GM19351 (cell line): ENCODE results near the gene SETD4.
"Not testable (repeated sequence)": the region's sequence is repeated elsewhere in the genome, so short reads cannot be mapped to it uniquely, and the experiment has no call there.

Experiments used
- ATAC-seq: cut with Tn5 transposase; IDR thresholded peaks from one replicate; pipeline ENCODE4 v1.9.1; 2021; ENCODE audit warnings: mild to moderate bottlenecking, moderate library complexity; ENCODE audit not compliant: unreplicated experiment

Gene SETD4

GRCh38 chr21:36079010-36079649, 18.8 kb upstream of the SETD4 start:
- ATAC-seq, result no peak

GRCh38 chr21:36077758-36078157, 17.4 kb upstream of the SETD4 start:
- ATAC-seq, result no peak

GRCh38 chr21:36076878-36077655, 16.7 kb upstream of the SETD4 start:
- ATAC-seq, result peak; percentile 63

GRCh38 chr21:36075953-36076352, 15.6 kb upstream of the SETD4 start:
- ATAC-seq, result no peak

GRCh38 chr21:36075171-36075570, 14.8 kb upstream of the SETD4 start:
- no peak for ATAC-seq

- not testable (repeated sequence) for ATAC-seq
These were observed 13.6 kb upstream of the SETD4 start for GRCh38 chr21:36073911-36074310.

GRCh38 chr21:36073181-36073580, 12.9 kb upstream of the SETD4 start:
- ATAC-seq, result no peak

GRCh38 chr21:36072453-36073162, 12.3 kb upstream of the SETD4 start:
- ATAC-seq, result no peak

GRCh38 chr21:36070999-36071398, 10.7 kb upstream of the SETD4 start:
- no peak for ATAC-seq

- ATAC-seq, result peak; percentile 96
These were observed 9.6 kb upstream of the SETD4 start, which contains the start of gene CBR1 for GRCh38 chr21:36069713-36070583. TSS of gene CBR1 (plus strand) at chr21:36070024. CDS start at chr21:36070116, 92 bp downstream.

- ATAC-seq, result no peak
These were observed 8.5 kb upstream of the SETD4 start for GRCh38 chr21:36068748-36069398.

GRCh38 chr21:36065497-36066036, 5.2 kb upstream of the SETD4 start:
- no peak for ATAC-seq

- ATAC-seq, result no peak
These were observed 3.7 kb upstream of the SETD4 start for GRCh38 chr21:36064085-36064460.

GRCh38 chr21:36063375-36064084, 3.2 kb upstream of the SETD4 start:
- ATAC-seq, result no peak

GRCh38 chr21:36061445-36061844, 1.1 kb upstream of the SETD4 start:
- ATAC-seq, result no peak

- peak; percentile 40 for ATAC-seq
These were observed 535 bp downstream of the SETD4 start for GRCh38 chr21:36059823-36060158.

- ATAC-seq, result no peak
These were observed 4.8 kb downstream of the SETD4 start for GRCh38 chr21:36055551-36055950.

- no peak for ATAC-seq
These were observed 6.6 kb downstream of the SETD4 start for GRCh38 chr21:36053715-36054062.

- no peak for ATAC-seq
These were observed 7.2 kb downstream of the SETD4 start for GRCh38 chr21:36052860-36053714.
